ENCODE data around the gene CRIP2.

CRIP2 gene

DNA sequence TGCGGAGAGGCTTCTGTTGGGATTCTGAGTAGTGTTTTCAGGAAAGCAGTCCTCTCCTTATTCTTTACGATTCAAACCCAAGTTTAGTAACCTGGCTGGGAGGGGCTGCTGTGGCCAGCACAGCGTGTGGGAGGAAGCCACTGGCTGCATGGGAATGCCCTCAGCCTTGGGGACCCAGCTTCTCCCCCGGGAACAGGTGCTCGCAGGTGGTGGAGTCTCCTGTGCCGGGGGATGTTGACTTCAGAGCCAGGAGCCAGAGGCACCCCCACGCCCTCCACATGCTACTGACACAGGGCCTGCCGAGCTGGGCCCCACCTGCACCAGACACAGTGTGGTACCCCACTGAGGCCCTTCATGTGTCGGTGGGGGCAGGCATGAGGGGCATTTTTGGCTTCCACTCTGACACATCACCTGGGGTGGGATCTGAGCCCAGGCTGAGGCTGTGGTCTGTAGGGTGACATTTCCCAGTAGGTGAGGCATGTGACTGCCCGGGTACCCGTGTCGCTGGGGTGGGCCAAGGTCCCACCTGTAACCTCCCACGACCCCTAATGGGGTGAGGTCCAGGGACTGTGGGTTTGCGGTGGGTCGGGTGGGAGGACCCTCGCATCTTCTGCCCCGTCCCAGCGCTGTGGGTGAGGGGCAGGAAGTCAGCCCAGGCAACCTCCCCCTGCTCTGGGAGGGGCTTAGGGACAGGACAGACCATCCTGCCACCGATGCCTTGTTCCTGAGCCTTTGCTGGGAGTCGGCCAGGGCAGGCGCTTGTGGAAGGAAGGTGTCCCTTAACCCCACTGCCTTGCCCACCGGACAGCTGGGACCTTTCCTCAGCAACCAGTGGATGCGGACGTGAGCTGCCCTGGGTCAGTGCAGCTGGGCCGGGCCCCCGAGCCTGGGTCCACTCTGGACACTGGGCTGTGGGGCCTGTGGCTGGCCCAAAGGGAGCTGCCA, 28.4 kb upstream of the CRIP2 start:
- DNase-seq, result no peak

DNA sequence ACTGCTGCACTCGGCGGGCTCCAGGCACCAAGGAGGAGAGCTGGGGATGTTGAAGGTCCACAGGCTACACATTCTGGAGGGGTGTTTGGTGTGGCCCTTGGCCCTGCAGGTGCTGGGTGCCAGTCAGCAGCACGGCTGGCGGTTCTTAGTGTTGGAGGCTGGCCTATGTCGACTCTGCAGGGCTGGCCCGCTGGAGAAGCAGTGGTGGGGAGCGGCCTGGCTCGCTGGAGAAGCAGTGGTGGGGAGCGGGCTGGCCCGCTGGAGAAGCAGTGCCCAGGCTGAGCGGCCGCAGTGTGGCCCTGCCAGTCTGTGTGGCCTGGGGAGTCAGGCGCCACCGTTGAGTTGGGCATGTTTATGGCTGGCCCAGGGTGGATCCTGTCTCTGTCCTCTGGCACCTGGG, 27.6 kb upstream of the CRIP2 start:
- no peak for DNase-seq

DNA sequence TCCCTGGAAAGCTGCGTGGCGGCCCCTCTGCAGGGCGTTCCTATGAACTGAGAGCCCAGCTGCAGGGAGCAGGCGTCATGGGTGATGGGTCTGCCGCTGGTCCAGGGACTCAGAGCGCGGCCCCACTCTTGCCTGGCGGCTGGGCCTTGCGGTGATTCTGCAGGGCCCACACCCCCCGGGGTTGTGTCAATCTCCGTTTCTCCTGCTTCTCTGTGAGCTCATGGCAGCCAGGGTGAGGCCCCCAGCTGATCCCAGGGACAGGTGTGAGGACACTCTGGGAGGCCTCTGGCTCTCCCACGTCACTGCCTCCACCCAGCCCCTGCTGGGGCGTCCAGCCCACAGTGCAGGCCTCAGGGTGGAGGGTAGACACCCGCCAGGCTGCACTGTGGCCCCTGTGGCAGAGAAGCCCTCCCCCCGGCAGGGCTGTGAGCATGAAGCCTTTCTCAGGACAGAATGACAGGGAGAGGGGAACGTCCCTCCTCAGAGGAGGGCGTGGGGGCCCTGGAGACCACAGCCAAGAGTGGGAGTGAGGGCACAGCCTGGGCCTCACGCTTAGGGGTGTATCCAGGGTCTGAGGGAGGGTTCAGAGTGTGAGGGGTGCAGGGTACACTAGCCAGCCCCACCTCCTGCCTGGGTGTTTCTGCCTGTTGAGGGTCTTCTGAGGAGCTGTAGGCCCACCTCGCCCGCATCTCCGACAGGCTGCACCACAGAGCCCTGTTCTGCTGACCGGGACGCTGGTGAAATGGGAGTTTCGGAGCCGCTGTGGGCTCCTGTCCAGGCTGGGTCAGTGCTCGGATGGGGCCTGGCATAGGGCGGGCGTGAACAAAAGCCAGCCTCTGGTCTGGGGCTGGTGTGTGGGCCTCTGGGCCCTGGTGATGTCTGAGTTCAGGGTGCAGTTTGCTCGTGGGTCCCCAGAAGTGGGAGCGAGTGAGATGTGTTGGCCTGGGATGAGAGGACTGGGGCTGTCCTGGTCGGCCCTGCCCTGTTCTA, 26.7 kb upstream of the CRIP2 start:
- no peak for DNase-seq

- DNase-seq, result peak; percentile 63
Observed at GRCh38 chr14:105448706-105449111, 25.9 kb upstream of the CRIP2 start.

GRCh38 chr14:105449276-105450122, 25.1 kb upstream of the CRIP2 start:
- DNase-seq, result no peak

- no peak for DNase-seq
Observed at GRCh38 chr14:105450123-105450505, 24.5 kb upstream of the CRIP2 start.

DNA sequence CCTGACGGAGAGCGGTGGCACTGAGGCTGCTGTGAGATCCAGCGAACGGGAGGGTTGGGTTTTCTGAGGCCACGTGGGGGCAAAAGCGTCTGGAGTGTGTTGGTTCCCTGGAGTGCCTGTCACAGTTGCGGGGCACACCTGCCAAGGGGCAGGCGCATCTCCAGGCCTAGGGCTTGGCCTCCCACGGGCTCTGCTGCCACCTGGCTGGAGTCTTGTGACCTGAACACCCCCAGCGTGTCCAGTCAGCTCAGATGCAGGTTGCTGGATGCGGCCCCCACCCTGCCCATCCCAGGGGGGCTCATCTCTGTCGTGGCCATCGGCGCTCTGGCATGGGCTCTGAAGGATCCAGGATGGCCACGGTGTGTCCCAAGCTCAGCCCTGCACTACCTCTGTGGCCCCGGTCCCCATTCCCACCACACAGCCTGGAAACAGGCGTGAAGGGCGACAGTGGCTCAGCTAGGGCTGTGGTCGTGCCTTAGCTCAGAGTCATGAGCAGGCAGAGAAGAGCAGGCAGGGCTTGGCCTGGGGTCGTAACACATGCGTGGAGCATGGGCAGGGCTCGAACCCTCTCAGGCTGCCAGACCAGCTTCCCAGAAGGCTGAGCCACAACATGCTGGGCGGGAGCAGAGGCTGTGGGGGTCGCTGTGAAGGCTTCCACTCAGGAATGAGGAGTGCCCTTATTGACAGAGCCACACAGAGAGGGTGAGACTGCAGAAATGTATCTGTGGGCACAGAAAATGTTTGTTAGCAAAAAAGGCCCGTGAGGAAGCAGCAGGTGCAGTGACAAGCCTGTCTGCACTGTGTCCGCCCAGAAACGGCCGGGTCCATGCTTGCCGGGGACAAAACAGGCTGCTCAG, 23.5 kb upstream of the CRIP2 start:
- DNase-seq, result no peak

GRCh38 chr14:105452963-105453362, 21.7 kb upstream of the CRIP2 start:
- no peak for DNase-seq

GRCh38 chr14:105453847-105454246, 20.8 kb upstream of the CRIP2 start:
- no peak for DNase-seq

DNA sequence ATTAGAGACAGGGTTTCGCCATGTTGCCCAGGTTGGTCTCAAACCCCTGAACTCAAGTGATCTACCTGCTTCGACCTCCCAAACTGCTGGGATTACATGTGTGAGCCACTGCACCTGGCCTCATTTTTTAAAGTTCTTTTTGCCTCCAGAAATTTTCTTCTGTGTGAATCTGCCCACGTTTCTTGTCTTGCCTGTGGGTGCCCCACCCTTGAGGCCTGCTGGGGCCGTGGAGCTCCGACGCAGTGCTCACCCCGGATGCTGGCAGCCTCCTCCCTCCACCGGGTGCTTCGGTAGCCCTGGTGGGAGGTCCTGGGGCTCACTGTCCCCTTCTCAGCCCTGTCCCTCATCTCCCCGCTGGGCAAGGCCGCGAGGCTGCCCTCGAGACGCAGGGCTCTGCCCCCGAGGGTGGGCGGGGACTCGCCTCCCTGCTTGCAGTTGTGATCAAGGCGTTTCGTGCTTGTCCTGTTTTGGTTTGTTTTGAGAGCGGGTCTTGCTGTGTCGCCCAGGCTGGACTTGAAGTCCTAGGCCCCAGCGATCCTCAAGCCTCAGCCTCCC, 19.5 kb upstream of the CRIP2 start:
- no peak for DNase-seq

GRCh38 chr14:105455766-105456660, 18.6 kb upstream of the CRIP2 start:
- DNase-seq, result no peak

DNA sequence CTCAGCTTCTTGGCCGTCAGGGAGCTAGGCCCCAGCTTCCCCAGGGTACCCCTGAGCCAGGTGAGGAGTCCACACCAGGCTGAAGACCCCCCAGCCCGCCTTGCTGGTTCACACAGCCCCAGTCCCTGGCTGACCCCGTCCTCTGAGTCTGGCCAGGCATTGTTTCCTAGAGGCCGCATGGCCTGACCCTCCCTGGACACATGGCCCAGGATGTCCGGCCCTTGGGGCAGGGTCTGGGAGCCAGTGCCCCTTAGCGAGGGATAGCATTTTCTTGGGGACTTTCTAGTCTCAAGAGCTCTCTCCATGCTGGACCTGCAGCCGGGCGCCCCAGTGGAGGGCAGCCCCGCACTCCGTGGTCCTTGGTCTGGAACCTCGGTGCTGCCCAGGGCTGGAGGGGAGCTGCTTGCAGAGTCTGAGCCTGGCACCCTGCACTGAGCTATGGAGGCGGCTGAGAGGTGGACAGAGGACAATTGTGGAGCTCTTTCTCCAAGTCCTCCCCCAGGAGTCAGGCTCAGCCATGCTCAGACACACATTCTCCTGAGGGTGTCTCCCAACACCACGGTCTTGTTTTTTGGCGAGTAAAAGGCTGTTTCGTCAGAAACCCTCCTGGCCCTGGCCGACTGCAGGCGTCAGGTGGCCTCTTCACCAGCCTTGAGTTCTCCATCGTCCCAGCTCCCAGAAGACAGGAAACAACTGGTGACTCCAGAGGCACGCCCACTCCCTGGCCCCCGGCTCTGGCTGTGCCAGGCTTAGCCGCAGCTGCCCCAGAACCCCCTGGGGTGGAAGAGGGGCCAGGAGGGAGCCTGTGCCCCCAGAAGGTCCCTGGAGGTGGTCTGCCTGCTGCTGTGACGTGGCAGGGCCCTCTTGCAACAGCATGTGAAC, 17.6 kb upstream of the CRIP2 start:
- DNase-seq, result no peak

DNA sequence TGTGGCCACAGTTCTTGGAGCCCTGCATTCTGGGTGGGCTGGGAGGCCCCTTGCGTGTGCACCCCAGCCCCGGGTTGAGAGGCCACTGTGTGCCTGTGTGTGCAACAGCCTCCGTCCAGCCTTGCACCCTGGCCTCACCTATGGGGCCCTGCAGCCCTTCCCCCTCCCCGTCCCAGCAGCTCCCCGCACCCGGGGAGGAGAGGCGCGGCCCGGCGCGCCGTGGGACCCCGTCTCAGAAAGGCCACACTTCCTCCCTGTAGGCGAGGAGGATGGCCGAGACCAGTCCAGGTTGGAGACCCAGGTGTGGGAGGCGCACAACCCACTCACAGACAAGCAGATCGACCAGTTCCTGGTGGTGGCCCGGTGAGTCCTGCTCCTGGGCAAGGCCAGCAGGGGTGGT, 16.6 kb upstream of the CRIP2 start:
- no peak for DNase-seq

- no peak for DNase-seq
Observed at GRCh38 chr14:105458571-105458970, 16.1 kb upstream of the CRIP2 start.

GRCh38 chr14:105460116-105460515, 14.5 kb upstream of the CRIP2 start:
- DNase-seq, result no peak

DNA sequence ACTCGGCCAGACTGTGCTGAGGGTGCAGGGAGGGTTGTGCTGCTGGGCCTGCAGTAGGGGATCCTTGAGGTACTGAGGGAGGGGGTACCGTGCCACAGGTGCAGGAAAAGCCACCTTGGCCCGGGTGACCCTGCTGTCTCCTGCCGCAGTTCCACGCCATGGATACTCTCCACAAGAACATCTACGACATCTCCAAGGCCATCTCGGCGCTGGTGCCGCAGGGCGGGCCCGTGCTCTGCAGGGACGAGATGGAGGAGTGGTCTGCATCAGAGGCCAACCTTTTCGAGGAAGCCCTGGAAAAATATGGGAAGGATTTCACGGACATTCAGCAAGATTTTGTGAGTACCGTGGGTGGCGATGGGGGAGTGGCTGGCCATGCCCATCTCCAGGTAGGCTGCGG, 14.0 kb upstream of the CRIP2 start:
- DNase-seq, result no peak

DNA sequence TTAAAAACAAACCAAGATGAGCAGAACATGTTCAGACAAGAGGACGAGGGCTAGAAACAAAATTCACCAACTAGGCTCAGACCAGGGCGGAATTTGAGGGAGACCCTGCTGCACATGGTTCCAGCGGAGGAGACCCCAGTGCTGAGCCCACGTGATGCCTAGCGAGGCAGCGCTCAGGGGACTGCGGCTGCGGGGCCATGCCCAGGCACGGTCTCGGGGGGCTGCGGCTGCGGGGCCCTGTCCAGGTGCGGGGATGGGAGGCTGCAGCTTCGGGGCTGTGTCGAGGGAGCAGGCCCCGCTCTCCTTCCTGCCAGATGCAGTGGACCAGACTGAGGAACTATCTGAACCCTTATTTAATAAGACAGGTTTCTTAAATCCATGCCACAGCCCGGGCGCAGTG, 12.7 kb upstream of the CRIP2 start:
- no peak for DNase-seq

DNA sequence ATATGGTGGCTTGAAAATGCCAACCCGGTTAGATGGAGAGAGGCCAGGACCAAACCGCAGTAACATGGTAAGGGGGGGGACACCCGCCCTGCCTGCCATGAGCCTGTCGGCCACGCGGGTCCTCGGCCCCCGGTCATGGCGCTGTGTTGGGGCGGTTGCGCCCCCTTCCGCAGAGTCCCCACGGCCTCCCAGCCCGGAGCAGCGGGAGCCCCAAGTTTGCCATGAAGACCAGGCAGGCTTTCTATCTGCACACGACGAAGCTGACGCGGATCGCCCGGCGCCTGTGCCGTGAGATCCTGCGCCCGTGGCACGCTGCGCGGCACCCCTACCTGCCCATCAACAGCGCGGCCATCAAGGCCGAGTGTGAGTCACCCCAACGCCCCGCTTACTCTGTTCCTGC, 10.1 kb upstream of the CRIP2 start:
- DNase-seq, result no peak

All from activated naive CD4-positive, alpha-beta T cell treated with anti-CD3 and anti-CD28 coated beads, Interleukin-2, amount 50 U/mL, for 16 hours (primary cell).